ENCODE measurements around the gene LDLRAP1.

Gene LDLRAP1

GRCh38 chr1:25554430-25554780 is 11.0 kb downstream of the LDLRAP1 start:
- H3K27ac ChIP-seq (ENCODE audit: low read depth, low read length, poor library complexity, severe bottlenecking) = no peak overlapping the region
- H3F3A ChIP-seq (ENCODE audit: insufficient read depth, low read length) = no peaks in the 10 kb centered on the region
- no peaks in the 10 kb centered on the region for H3K27me3 ChIP-seq (ENCODE audit: insufficient read depth, low read length)
- no peaks in the 10 kb centered on the region for H3K79me2 ChIP-seq (ENCODE audit: insufficient read depth, low read length)
- TF ChIP-seq EZH2 (IDR thresholded peaks at IDR 0.05; ENCODE audit: borderline replicate concordance, low read length) = no peak
- no peak for TF ChIP-seq CTCF (IDR thresholded peaks at IDR 0.05; ENCODE audit: low read length)
- no peaks in the 10 kb centered on the region for H3K9me2 ChIP-seq (ENCODE audit: low read depth, low read length)
- H3K4me3 ChIP-seq (ENCODE audit: low read depth, low read length, poor library complexity, severe bottlenecking) = no peak overlapping the region
- no peak overlapping the region for H3K4me2 ChIP-seq (ENCODE audit: low read length)
- no peaks in the 10 kb centered on the region for H4K20me1 ChIP-seq (ENCODE audit: insufficient read depth, low read length)
- no peak overlapping the region for H3K9ac ChIP-seq (ENCODE audit: low read length)
- H3K36me3 ChIP-seq (ENCODE audit: insufficient read depth, low read length) = no peaks in the 10 kb centered on the region
- peaks cover 8% of the 10 kb centered on the region for H3K4me1 ChIP-seq (ENCODE audit: insufficient read depth, low read length, severe bottlenecking)
- no peak overlapping the region for H2AFZ ChIP-seq (ENCODE audit: low read length)
- no peaks in the 10 kb centered on the region for H3K9me3 ChIP-seq (ENCODE audit: low read length)

- Histone ChIP-seq H3K9me2 (ENCODE audit: low read depth, low read length) (no peaks in the 10 kb centered on the region), H3K79me2 (ENCODE audit: insufficient read depth, low read length) (no peaks in the 10 kb centered on the region), H3K4me3 (ENCODE audit: low read depth, low read length, poor library complexity, severe bottlenecking) (no peak overlapping the region), H3K9me3 (ENCODE audit: low read length) (no peaks in the 10 kb centered on the region), H3K4me1 (ENCODE audit: insufficient read depth, low read length, severe bottlenecking) (peaks cover under 1% of the 10 kb centered on the region), H2AFZ (ENCODE audit: low read length) (no peak overlapping the region), H3K27ac (ENCODE audit: low read depth, low read length, poor library complexity, severe bottlenecking) (no peak overlapping the region), H3K9ac (ENCODE audit: low read length) (no peak overlapping the region), H3K27me3 (ENCODE audit: insufficient read depth, low read length) (no peaks in the 10 kb centered on the region), H3F3A (ENCODE audit: insufficient read depth, low read length) (no peaks in the 10 kb centered on the region), H3K36me3 (ENCODE audit: insufficient read depth, low read length) (no peaks in the 10 kb centered on the region), H3K4me2 (ENCODE audit: low read length) (no peak overlapping the region), H4K20me1 (ENCODE audit: insufficient read depth, low read length) (no peaks in the 10 kb centered on the region)
- TF ChIP-seq CTCF (IDR thresholded peaks at IDR 0.05; ENCODE audit: low read length) (no peak), EZH2 (IDR thresholded peaks at IDR 0.05; ENCODE audit: borderline replicate concordance, low read length) (no peak)
These were observed 11.7 kb downstream of the LDLRAP1 start for GRCh38 chr1:25554886-25555752.

GRCh38 chr1:25555753-25556092 is 12.3 kb downstream of the LDLRAP1 start:
- Histone ChIP-seq H3K9me3 (ENCODE audit: low read length) (no peaks in the 10 kb centered on the region), H3K9ac (ENCODE audit: low read length) (no peak overlapping the region), H3K4me2 (ENCODE audit: low read length) (no peak overlapping the region), H2AFZ (ENCODE audit: low read length) (no peak overlapping the region), H3K9me2 (ENCODE audit: low read depth, low read length) (no peaks in the 10 kb centered on the region), H3K79me2 (ENCODE audit: insufficient read depth, low read length) (no peaks in the 10 kb centered on the region), H3K27ac (ENCODE audit: low read depth, low read length, poor library complexity, severe bottlenecking) (no peak overlapping the region), H3K36me3 (ENCODE audit: insufficient read depth, low read length) (no peaks in the 10 kb centered on the region), H3K4me1 (ENCODE audit: insufficient read depth, low read length, severe bottlenecking) (no peaks in the 10 kb centered on the region), H3K27me3 (ENCODE audit: insufficient read depth, low read length) (no peaks in the 10 kb centered on the region), H3K4me3 (ENCODE audit: low read depth, low read length, poor library complexity, severe bottlenecking) (no peak overlapping the region), H3F3A (ENCODE audit: insufficient read depth, low read length) (no peaks in the 10 kb centered on the region), H4K20me1 (ENCODE audit: insufficient read depth, low read length) (no peaks in the 10 kb centered on the region)
- TF ChIP-seq EZH2 (IDR thresholded peaks at IDR 0.05; ENCODE audit: borderline replicate concordance, low read length) (no peak), CTCF (IDR thresholded peaks at IDR 0.05; ENCODE audit: low read length) (no peak)
